Effector memory CD4-positive, alpha-beta T cell (primary cell): ENCODE measurements around the gene MEGF10.

Experiments used
- DNase-seq, 3 donors: peaks; one replicate each; pipeline ENCODE4 v3.0.0-alpha.2; 2020
- H3K27ac ChIP-seq: 2 replicates; pipeline ENCODE4 v1.7.0; 2013; ENCODE audit warnings: mild to moderate bottlenecking, low read length, moderate library complexity; ENCODE audit not compliant: insufficient read depth, poor library complexity, severe bottlenecking
- H3K27me3 ChIP-seq: replicated peaks from 2 replicates; pipeline ENCODE4 v1.7.0; 2013; ENCODE audit warnings: mild to moderate bottlenecking, low read length; ENCODE audit not compliant: insufficient read depth, control insufficient read depth, poor library complexity, severe bottlenecking
- H3K36me3 ChIP-seq: 2 replicates; pipeline ENCODE4 v1.7.0; 2013; ENCODE audit warnings: mild to moderate bottlenecking, low read length, moderate library complexity; ENCODE audit not compliant: control insufficient read depth, insufficient read depth
- H3K4me1 ChIP-seq: 2 replicates; pipeline ENCODE4 v1.7.0; 2013; ENCODE audit warnings: low read length, mild to moderate bottlenecking; ENCODE audit not compliant: control insufficient read depth, insufficient read depth, poor library complexity, severe bottlenecking
- H3K4me3 ChIP-seq: 2 replicates; pipeline ENCODE4 v1.7.0; 2013; ENCODE audit warnings: low read length, low read depth, mild to moderate bottlenecking; ENCODE audit not compliant: insufficient read depth, poor library complexity, severe bottlenecking
- H3K9me3 ChIP-seq: 2 replicates; pipeline ENCODE4 v1.7.0; 2013; ENCODE audit warnings: mild to moderate bottlenecking, low read length, moderate library complexity; ENCODE audit not compliant: control insufficient read depth

Gene MEGF10

DNA sequence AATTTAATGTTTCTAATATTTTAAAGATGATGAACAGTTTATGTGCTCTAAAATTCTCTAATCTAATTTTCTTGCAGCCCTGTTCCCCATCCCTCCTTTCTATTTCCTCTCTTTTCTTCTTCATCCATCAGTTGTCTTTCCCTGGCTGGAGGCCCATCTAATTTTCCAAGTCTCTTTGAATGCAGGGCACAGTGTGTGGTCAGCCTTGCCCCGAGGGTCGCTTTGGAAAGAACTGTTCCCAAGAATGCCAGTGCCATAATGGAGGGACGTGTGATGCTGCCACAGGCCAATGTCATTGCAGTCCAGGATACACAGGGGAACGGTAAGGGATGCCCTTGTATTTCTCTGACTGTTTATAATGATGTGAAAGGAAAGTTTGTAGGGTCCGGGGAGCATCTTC lies 111.8 kb downstream of the MEGF10 start:
- Histone ChIP-seq H3K27me3 (no peaks in the 10 kb centered on the region), H3K4me3 (no peak overlapping the region), H3K36me3 (no peaks in the 10 kb centered on the region), H3K9me3 (no peaks in the 10 kb centered on the region), H3K27ac (no peak overlapping the region), H3K4me1 (no peaks in the 10 kb centered on the region)
- DNase-seq = no peak

DNA sequence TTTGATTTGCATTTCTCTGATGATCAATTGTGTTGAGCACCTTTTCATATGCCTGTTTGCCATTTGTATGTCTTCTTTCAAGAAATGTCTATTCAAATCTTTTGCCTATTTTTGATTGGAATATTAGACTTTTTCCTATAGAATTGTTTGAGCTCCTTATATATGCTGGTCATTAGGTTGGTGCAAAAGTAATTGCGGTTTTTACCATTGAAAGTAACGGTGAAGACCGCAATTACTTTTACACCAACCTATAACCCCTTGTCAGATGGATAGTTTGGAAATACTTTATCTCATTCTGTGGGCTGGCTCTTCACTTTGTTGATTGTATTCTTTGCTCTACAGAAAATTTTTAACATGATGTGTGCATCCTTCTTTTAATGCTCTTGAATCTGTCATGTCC lies 113.6 kb downstream of the MEGF10 start:
- no peak overlapping the region for H3K4me3 ChIP-seq
- H3K36me3 ChIP-seq = no peaks in the 10 kb centered on the region
- no peaks in the 10 kb centered on the region for H3K27me3 ChIP-seq
- H3K27ac ChIP-seq = no peak overlapping the region
- DNase-seq = no peak
- H3K9me3 ChIP-seq = no peaks in the 10 kb centered on the region
- no peaks in the 10 kb centered on the region for H3K4me1 ChIP-seq

DNA sequence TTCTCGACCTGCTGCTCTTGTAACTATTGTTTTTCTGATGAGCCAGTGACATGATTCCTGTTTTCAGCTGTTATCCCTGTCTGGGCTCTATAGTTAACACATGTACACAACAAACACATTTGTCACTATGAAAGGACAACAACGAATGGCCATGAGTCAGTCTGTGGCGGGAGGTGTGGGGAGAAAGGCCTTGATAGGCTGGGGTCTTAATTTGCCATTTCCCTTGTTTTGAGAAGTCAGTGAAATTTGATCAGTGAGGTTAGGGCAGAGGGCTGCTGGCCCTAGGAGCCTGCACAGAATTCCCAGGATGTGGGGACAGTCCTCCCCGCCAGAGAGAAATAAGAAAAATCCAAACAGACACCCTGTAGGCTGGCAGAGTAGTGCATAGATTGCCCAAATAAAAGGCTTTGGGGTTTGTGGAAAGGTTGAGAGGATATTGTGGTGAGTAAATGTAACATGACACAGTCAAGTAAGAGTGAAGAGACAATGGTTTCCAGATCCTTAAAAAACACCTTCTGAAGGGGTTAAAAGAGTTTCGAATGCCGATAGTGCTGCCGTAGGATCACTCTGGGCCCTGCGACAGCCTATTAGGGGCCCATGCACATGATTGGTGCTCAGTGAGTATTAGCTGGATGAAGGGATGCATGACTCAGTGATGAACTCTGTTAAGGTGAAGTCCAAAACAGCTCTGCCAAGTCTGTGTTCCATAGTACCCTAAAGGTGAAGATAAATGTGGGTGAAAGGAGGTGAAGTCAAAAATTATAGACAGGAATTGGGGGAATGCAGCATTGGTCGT lies 115.9 kb downstream of the MEGF10 start:
- no peaks in the 10 kb centered on the region for H3K4me1 ChIP-seq
- H3K4me3 ChIP-seq = no peak overlapping the region
- no peaks in the 10 kb centered on the region for H3K27me3 ChIP-seq
- no peaks in the 10 kb centered on the region for H3K9me3 ChIP-seq
- no peak for DNase-seq
- no peaks in the 10 kb centered on the region for H3K36me3 ChIP-seq
- H3K27ac ChIP-seq = no peak overlapping the region

DNA sequence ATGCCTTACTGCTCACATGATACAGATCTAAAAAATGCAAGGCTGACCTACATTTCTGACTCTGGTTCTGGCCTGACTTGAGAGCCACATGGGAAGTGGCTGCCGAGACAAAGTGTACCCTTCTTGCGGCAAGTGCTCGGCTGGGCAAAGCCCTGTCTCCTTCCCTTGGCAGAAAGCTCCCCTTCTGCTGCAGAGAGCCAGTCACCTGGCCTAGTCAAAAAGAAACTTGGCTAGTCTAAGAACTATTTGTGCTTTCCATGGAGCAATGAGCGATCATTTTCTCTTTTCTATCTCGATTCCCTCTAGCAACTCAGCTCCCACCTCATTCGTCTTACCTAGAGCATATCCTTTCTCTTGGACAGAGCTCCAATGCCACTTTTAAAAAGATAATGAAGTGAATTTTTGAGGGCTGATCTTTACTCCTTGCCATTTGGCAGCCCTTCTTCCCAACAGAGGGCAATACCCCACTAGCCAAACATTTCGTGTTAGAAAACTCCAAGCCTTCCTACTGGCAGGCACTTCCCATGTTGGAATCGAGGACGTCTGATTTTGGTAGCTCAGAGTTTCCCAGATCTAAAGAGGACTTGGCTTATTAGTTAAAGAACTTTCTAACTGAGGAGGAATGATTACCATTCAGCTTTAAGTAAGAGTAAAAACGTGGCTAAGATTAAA lies 118.8 kb downstream of the MEGF10 start:
- Histone ChIP-seq H3K4me1 (no peaks in the 10 kb centered on the region), H3K27me3 (no peaks in the 10 kb centered on the region), H3K36me3 (no peaks in the 10 kb centered on the region), H3K9me3 (no peaks in the 10 kb centered on the region), H3K4me3 (no peak overlapping the region), H3K27ac (no peak overlapping the region)
- DNase-seq = no peak

DNA sequence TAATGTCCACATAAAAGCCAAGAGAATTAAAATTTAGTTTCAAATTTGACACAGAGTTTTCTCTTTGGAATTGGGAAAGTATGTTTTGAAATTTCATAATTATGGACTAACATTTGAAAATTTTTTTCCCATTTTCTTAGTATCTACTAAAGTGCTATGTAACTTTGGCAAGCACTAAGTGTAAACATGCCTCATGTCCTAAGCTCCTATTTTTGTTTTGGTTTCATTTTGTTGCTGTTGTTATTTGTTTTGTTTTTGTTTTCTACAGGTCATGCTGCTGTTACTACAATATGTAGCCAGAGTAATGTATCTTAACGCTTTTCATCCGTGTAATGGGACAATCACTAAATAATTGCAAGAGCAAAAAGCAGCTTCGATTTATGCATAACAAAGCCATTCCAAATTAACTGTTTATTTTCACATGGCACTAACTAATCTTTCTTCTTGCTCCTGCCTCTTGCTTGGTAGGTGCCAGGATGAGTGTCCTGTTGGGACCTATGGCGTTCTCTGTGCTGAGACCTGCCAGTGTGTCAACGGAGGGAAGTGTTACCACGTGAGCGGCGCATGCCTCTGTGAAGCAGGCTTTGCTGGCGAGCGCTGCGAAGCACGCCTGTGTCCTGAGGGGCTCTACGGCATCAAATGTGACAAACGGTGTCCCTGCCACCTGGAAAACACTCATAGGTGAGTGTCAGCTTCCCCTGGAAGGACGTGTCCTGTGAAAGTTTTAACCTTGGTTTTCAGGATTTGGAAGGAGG lies 119.5 kb downstream of the MEGF10 start:
- Histone ChIP-seq H3K27me3 (no peaks in the 10 kb centered on the region), H3K27ac (no peak overlapping the region)
- no peak for DNase-seq

DNA sequence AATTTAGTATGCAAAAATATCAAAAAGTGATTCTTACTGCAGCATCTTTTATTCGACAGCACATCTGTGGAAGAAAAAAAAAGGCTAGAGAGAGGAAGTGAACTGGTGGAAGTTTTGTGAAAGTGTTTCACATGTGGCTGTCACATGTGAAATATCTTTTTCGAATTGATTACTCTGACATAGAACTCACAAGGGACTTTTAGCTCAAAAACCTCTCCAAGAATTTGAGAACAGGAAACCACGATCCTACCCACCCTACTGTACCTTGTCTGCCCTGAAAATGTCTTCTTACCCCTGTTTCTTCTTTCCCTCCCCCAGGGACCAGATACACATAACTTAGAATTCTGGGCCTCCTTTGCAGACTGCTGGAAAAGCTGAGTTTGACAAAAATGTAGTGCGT lies 120.4 kb downstream of the MEGF10 start:
- Histone ChIP-seq H3K27ac (no peak overlapping the region), H3K36me3 (no peaks in the 10 kb centered on the region), H3K9me3 (no peaks in the 10 kb centered on the region), H3K4me3 (no peak overlapping the region), H3K4me1 (no peaks in the 10 kb centered on the region), H3K27me3 (no peaks in the 10 kb centered on the region)
- no peak for DNase-seq

More for the DNA sequence above, 119.5 kb downstream of the MEGF10 start:
- Histone ChIP-seq H3K4me1 (no peaks in the 10 kb centered on the region), H3K9me3 (no peaks in the 10 kb centered on the region), H3K4me3 (no peak overlapping the region), H3K36me3 (no peaks in the 10 kb centered on the region)

DNA sequence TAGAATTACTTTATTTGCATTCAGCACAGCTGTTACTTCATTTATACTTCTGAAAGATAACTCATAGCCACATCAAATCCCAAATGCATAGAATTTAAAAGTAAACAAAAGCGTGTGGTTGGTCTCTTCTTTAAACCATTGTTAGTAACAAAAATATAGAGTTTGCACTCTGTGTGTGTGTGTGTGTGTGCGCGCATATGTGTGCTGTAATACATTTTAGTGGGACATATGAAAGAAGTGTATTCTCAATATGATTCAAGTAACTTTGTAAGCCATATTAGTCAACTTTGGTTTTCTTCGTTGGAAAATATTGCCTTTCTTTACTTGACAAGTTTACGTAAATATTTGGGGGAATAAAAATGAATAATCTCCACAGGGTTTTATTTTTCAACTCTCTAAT lies 120.8 kb downstream of the MEGF10 start:
- no peak overlapping the region for H3K4me3 ChIP-seq
- no peaks in the 10 kb centered on the region for H3K9me3 ChIP-seq
- no peak overlapping the region for H3K27ac ChIP-seq
- no peaks in the 10 kb centered on the region for H3K36me3 ChIP-seq
- no peaks in the 10 kb centered on the region for H3K4me1 ChIP-seq
- no peaks in the 10 kb centered on the region for H3K27me3 ChIP-seq
- no peak for DNase-seq

DNA sequence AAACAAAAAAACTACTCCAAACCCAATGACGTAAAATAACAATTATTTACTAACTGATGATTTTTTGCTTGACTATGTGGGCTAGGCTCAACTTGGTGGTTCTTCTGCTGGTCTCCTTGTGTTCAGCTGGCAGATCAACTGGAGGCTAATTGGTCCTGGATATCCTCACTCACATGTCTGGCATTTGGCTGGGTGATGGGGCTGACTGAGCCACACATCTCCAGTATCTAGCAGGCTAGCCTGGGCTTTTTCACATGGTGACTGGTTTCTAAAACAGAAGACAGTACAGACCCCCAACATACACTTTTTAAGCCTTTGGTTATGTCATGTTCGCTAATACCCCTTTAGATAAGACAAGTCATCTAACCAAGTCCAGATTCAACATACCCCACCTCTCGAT lies 122.1 kb downstream of the MEGF10 start:
- H3K4me1 ChIP-seq = no peaks in the 10 kb centered on the region
- no peaks in the 10 kb centered on the region for H3K36me3 ChIP-seq
- no peak for DNase-seq
- no peaks in the 10 kb centered on the region for H3K27me3 ChIP-seq
- H3K9me3 ChIP-seq = no peaks in the 10 kb centered on the region
- H3K27ac ChIP-seq = no peak overlapping the region
- no peak overlapping the region for H3K4me3 ChIP-seq

DNA sequence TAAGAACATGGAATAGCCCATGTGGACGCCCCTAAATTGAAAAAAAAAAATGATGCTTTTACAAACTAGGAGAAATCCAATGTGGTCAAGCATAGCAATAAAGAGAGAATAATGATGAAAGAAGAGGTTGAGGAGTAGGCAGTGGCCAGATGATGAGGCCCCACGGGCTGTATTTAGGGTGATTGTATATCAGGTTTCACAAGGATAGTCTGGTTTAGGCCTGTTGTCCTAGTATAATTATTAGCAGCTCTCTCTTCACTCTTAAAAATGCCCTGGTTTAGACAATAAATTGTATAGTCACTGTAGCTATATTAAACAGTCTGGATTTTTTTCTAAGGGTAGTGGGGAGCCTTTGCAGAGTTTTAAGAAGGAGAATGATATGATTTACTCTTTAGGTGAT lies 124.4 kb downstream of the MEGF10 start:
- H3K27ac ChIP-seq = no peak overlapping the region
- no peak overlapping the region for H3K4me3 ChIP-seq

DNA sequence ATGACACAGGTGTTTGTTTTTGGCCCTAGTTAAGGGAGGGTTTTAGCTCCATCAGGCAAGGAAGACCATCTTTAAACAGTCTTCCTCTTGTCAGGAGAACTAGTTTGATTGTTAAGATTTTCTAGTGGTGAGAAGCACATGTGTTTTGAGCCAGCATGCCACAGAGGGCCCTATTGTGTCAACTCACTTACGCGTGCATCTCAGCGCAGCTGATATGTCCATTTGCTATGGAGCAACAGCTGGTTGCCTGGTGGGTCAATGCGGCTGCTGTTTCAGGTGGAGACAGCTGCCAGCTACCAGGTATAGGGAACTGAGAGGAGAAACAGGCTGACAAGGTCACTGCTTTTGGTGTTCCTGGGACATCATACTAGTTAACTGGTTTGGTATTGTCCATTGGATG lies 126.3 kb downstream of the MEGF10 start:
- Histone ChIP-seq H3K36me3 (no peaks in the 10 kb centered on the region), H3K27ac (no peak overlapping the region), H3K4me3 (no peak overlapping the region), H3K27me3 (no peaks in the 10 kb centered on the region), H3K9me3 (no peaks in the 10 kb centered on the region), H3K4me1 (no peaks in the 10 kb centered on the region)
- DNase-seq = no peak

More for the DNA sequence above, 124.4 kb downstream of the MEGF10 start:
- DNase-seq = no peak
- H3K4me1 ChIP-seq = no peaks in the 10 kb centered on the region
- no peaks in the 10 kb centered on the region for H3K9me3 ChIP-seq
- H3K27me3 ChIP-seq = no peaks in the 10 kb centered on the region
- no peaks in the 10 kb centered on the region for H3K36me3 ChIP-seq
